Neural cell (in vitro differentiated cells): ENCODE measurements around the gene CELSR3. TPM values are rescaled to one million over a fixed set of nuclear protein-coding genes. Genes with fewer than 3 reads are reported as not detected.

ENCODE experiments used
- H2AFZ ChIP-seq: fragments of 200-600, 300-800 bp; sonication (generic), shearing (Covaris generic); 2 replicates; pipeline ENCODE4 v1.6.0; 2014; ENCODE audit warnings: low read depth, mild to moderate bottlenecking, antibody characterized with exemption, low read length, moderate library complexity
- H3F3A ChIP-seq: fragments of 200-600 bp; shearing (Covaris generic); 2 replicates; pipeline ENCODE4 v1.6.1; 2016; ENCODE audit warnings: mild to moderate bottlenecking, moderate library complexity, mixed read lengths, antibody characterized with exemption, low read length; ENCODE audit not compliant: insufficient read depth, poor library complexity, severe bottlenecking
- H3K27ac ChIP-seq: fragments of 200-600, 300-800 bp; sonication (generic), shearing (Covaris generic); 2 replicates; pipeline ENCODE4 v1.5.1; 2014; ENCODE audit warnings: mild to moderate bottlenecking, low read length, moderate library complexity
- H3K27me3 ChIP-seq: fragments of 300-800, 200-600 bp; sonication (generic), shearing (Covaris generic); 2 replicates; pipeline ENCODE4 v1.6.0; 2014; ENCODE audit warnings: mild to moderate bottlenecking, low read depth, low read length, moderate library complexity; ENCODE audit not compliant: insufficient read depth
- H3K36me3 ChIP-seq: fragments of 300-800, 200-600 bp; sonication (generic), shearing (Covaris generic); 2 replicates; pipeline ENCODE4 v1.5.1; 2014; ENCODE audit warnings: mild to moderate bottlenecking, antibody characterized with exemption, low read length, moderate library complexity; ENCODE audit not compliant: insufficient read depth
- H3K4me2 ChIP-seq: fragments of 300-800, 200-600 bp; sonication (generic), shearing (Covaris generic); 2 replicates; pipeline ENCODE4 v1.6.0; 2014; ENCODE audit warnings: mild to moderate bottlenecking, low read length
- H3K4me3 ChIP-seq: fragments of 300-800, 200-600 bp; sonication (generic), shearing (Covaris generic); 2 replicates; pipeline ENCODE4 v1.5.1; 2014; ENCODE audit warnings: mild to moderate bottlenecking, low read length, moderate library complexity
- H3K79me2 ChIP-seq: fragments of 200-600 bp; shearing (Covaris generic); replicated peaks from 2 replicates; pipeline ENCODE4 v1.6.0; 2014; ENCODE audit warnings: mild to moderate bottlenecking, low read length, moderate library complexity; ENCODE audit not compliant: insufficient read depth
- H3K9ac ChIP-seq: fragments of 300-800, 200-600 bp; sonication (generic), shearing (Covaris generic); 2 replicates; pipeline ENCODE4 v1.6.1; 2016; ENCODE audit warnings: mild to moderate bottlenecking, low read length, mixed read lengths
- H3K9me2 ChIP-seq: fragments of 200-600 bp; shearing (Covaris generic); 2 replicates; pipeline ENCODE4 v1.6.1; 2016; ENCODE audit warnings: mild to moderate bottlenecking, low read length, mixed read lengths; ENCODE audit not compliant: insufficient read depth
- H3K9me3 ChIP-seq: fragments of 200-600, 300-800 bp; sonication (generic), shearing (Covaris generic); 2 replicates; pipeline ENCODE4 v1.6.1; 2016; ENCODE audit warnings: mild to moderate bottlenecking, mixed run types, low read length, moderate library complexity, mixed read lengths
- H4K20me1 ChIP-seq: fragments of 200-600 bp; shearing (Covaris generic); 2 replicates; pipeline ENCODE4 v1.6.1; 2016; ENCODE audit warnings: mild to moderate bottlenecking, mixed run types; ENCODE audit not compliant: insufficient read depth
- EP300 ChIP-seq: fragments of 450-650 bp; conservative IDR thresholded peaks from 2 replicates; pipeline ENCODE4 v1.6.1; 2014; ENCODE audit warnings: antibody characterized with exemption, mild to moderate bottlenecking, moderate library complexity; ENCODE audit not compliant: poor library complexity, severe bottlenecking
- EZH2 ChIP-seq: fragments of 200-600, 300-800 bp; shearing (Covaris generic), sonication (generic); IDR thresholded peaks from 2 replicates; pipeline ENCODE4 v1.6.1; 2014; ENCODE audit warnings: antibody characterized with exemption, low read length, borderline replicate concordance, mild to moderate bottlenecking; ENCODE audit not compliant: insufficient read depth, poor library complexity, severe bottlenecking
- MXI1 ChIP-seq: fragments of 450-650 bp; conservative IDR thresholded peaks from 2 replicates; pipeline ENCODE4 v1.6.1; 2014; ENCODE audit warnings: antibody characterized with exemption, mild to moderate bottlenecking; ENCODE audit not compliant: poor library complexity, severe bottlenecking
- POLR2AphosphoS5 ChIP-seq: IDR thresholded peaks from 2 replicates; pipeline ENCODE4 v1.6.1; 2012
- RAD21 ChIP-seq: fragments of 450-650 bp; conservative IDR thresholded peaks from 2 replicates; pipeline ENCODE4 v1.6.1; 2014; ENCODE audit warnings: antibody characterized with exemption, mild to moderate bottlenecking, moderate library complexity
- REST ChIP-seq: IDR thresholded peaks from 2 replicates; pipeline ENCODE4 v1.6.1; 2012; ENCODE audit warnings: borderline replicate concordance
- SMC3 ChIP-seq: fragments of 450-650 bp; conservative IDR thresholded peaks from 2 replicates; pipeline ENCODE4 v1.6.1; 2014; ENCODE audit warnings: antibody characterized with exemption, mild to moderate bottlenecking, moderate library complexity; ENCODE audit not compliant: poor library complexity
- TAF1 ChIP-seq: IDR thresholded peaks from 2 replicates; pipeline ENCODE4 v1.6.1; 2012; ENCODE audit warnings: low read depth
- polyA plus RNA-seq: library from polyadenylated mRNA; depleted of rRNA; stranded (reverse); fragments of >200 nt; gene quantifications from 2 replicates; pipeline ENCODE4 v1.2.3, GENCODE V29; 2014
- TF ChIP-seq, protein P1 (sequence below): fragments of 450-650 bp; IDR thresholded peaks from 2 replicates; pipeline ENCODE4 v1.5.1; 2014; ENCODE audit warnings: antibody characterized with exemption, mild to moderate bottlenecking, moderate library complexity; ENCODE audit not compliant: poor library complexity, severe bottlenecking

Gene CELSR3
- polyA plus RNA-seq, 1 donor from 2014 or later, result 54.9 TPM

DNA sequence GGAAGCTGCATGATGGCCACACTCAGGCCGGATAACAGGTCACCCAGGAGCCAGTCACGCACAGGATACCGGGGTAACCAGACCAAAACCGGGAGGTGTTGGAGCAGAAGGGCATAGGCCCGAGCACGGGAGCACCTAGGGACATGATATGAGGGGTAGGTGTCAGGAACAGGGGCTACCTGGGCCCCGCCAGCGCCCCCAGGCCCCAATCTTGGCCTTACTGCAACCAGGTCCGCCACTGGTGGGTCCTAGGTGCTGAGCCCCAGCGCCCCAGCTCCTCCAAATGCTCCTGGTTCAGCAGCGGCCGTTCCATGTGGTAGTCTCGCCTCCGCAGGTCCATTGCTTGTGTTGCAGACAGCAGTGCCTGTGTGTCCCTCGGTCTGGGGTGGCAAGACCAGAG is 29.4 kb downstream of the CELSR3 start:
- Histone ChIP-seq H3K4me2 (no peak overlapping the region), H2AFZ (no peak overlapping the region), H3K9ac (no peak overlapping the region), H3K79me2 (no peaks in the 10 kb centered on the region), H3F3A (no peaks in the 10 kb centered on the region), H4K20me1 (peaks cover 23% of the 10 kb centered on the region), H3K9me2 (no peaks in the 10 kb centered on the region), H3K27ac (no peak overlapping the region), H3K27me3 (no peaks in the 10 kb centered on the region), H3K9me3 (no peaks in the 10 kb centered on the region), H3K36me3 (no peaks in the 10 kb centered on the region), H3K4me3 (no peak overlapping the region)
- TF ChIP-seq, protein P1, sequence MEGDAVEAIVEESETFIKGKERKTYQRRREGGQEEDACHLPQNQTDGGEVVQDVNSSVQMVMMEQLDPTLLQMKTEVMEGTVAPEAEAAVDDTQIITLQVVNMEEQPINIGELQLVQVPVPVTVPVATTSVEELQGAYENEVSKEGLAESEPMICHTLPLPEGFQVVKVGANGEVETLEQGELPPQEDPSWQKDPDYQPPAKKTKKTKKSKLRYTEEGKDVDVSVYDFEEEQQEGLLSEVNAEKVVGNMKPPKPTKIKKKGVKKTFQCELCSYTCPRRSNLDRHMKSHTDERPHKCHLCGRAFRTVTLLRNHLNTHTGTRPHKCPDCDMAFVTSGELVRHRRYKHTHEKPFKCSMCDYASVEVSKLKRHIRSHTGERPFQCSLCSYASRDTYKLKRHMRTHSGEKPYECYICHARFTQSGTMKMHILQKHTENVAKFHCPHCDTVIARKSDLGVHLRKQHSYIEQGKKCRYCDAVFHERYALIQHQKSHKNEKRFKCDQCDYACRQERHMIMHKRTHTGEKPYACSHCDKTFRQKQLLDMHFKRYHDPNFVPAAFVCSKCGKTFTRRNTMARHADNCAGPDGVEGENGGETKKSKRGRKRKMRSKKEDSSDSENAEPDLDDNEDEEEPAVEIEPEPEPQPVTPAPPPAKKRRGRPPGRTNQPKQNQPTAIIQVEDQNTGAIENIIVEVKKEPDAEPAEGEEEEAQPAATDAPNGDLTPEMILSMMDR, result no peak
- TF ChIP-seq EP300 (no peak), EZH2 (no peak), REST (no peak), MXI1 (no peak)

GRCh38 chr3:48631516-48632448 is 30.9 kb downstream of the CELSR3 start:
- Histone ChIP-seq H3K27me3 (no peaks in the 10 kb centered on the region), H2AFZ (no peak overlapping the region), H3K4me2 (no peak overlapping the region), H3K36me3 (no peaks in the 10 kb centered on the region), H3K27ac (no peak overlapping the region), H3K9me2 (no peaks in the 10 kb centered on the region), H3K9me3 (no peaks in the 10 kb centered on the region), H3F3A (no peaks in the 10 kb centered on the region), H3K79me2 (no peaks in the 10 kb centered on the region), H3K9ac (no peak overlapping the region), H3K4me3 (no peak overlapping the region), H4K20me1 (peaks cover 9% of the 10 kb centered on the region)
- TF ChIP-seq SMC3, result no peak

GRCh38 chr3:48630833-48631232 is 31.9 kb downstream of the CELSR3 start:
- Histone ChIP-seq H3K27ac (no peak overlapping the region), H3K9me3 (no peaks in the 10 kb centered on the region), H3K36me3 (no peaks in the 10 kb centered on the region), H2AFZ (no peak overlapping the region), H3K9me2 (no peaks in the 10 kb centered on the region), H4K20me1 (peaks cover under 1% of the 10 kb centered on the region), H3F3A (no peaks in the 10 kb centered on the region), H3K79me2 (no peaks in the 10 kb centered on the region), H3K27me3 (no peaks in the 10 kb centered on the region), H3K4me3 (no peak overlapping the region), H3K9ac (no peak overlapping the region), H3K4me2 (no peak overlapping the region)
- TF ChIP-seq POLR2AphosphoS5 (no peak), MXI1 (no peak), TAF1 (no peak), EZH2 (no peak), REST (no peak), RAD21 (no peak)
